ENCODE data around the gene GRIK2. TPM values are rescaled to one million over a fixed set of nuclear protein-coding genes. Genes with fewer than 3 reads are reported as not detected.
"Not testable (repeated sequence)": the region's sequence is repeated elsewhere in the genome, so short reads cannot be mapped to it uniquely, and the experiment has no call there.

The GRIK2 gene
- total RNA-seq, 1 donor from 2014 or later: 2.5 TPM

DNA sequence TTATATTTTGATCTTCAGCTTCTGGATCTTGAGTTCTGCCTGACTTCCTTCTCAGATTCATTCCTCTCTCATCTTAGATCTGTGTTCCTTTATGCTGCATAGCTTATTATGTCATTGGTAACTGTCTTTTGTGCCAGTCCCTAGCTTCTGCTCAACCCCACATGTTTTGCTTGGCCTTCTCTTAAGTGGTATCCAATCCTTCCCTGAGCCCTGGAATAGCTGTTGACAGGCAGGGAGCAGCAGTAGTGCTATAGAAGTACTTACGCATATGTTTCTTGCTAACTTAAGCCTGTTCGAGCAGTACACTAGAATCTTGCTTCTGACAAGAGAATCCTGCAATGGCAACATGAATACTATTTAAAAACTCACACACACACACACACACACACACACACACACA, 13.6 kb upstream of the GRIK2 start:
- H3K79me2 ChIP-seq (ENCODE audit: insufficient read depth, low read length): no peaks in the 10 kb centered on the region
- no peak overlapping the region for H3K27ac ChIP-seq (ENCODE audit: low read depth, low read length)
- no peak for FAIRE-seq
- no peaks in the 10 kb centered on the region for H3K4me1 ChIP-seq (ENCODE audit: insufficient read depth, low read length)
- H3K9me3 ChIP-seq (ENCODE audit: insufficient read depth, low read depth, low read length): no peaks in the 10 kb centered on the region
- H3K9ac ChIP-seq (ENCODE audit: low read length): no peak overlapping the region
- no peak overlapping the region for H2AFZ ChIP-seq (ENCODE audit: low read depth, low read length)
- no peaks in the 10 kb centered on the region for H3K27me3 Mint-ChIP-seq (ENCODE audit: low read depth, unreplicated experiment)
- no peaks in the 10 kb centered on the region for H3K4me1 Mint-ChIP-seq (ENCODE audit: low read depth, unreplicated experiment)
- H3K36me3 ChIP-seq (ENCODE audit: insufficient read depth, low read length): no peaks in the 10 kb centered on the region
- no peaks in the 10 kb centered on the region for H3K9me3 Mint-ChIP-seq (ENCODE audit: unreplicated experiment)
- H3K4me3 Mint-ChIP-seq (ENCODE audit: unreplicated experiment): no peak overlapping the region
- no peak overlapping the region for H3K27ac Mint-ChIP-seq (ENCODE audit: unreplicated experiment)
- H3K4me3 ChIP-seq (ENCODE audit: insufficient read depth, low read depth, low read length): no peak overlapping the region
- no peaks in the 10 kb centered on the region for H3K27me3 ChIP-seq (ENCODE audit: insufficient read depth, low read length)
- no peak overlapping the region for H3K4me2 ChIP-seq (ENCODE audit: low read length)
- H3K36me3 Mint-ChIP-seq (ENCODE audit: low read depth, unreplicated experiment): no peaks in the 10 kb centered on the region
- no peaks in the 10 kb centered on the region for H4K20me1 ChIP-seq (ENCODE audit: insufficient read depth, low read length)
- no peak for TF ChIP-seq EZH2 (IDR thresholded peaks at IDR 0.05; ENCODE audit: insufficient read depth, low read length)
- TF ChIP-seq, protein P1, sequence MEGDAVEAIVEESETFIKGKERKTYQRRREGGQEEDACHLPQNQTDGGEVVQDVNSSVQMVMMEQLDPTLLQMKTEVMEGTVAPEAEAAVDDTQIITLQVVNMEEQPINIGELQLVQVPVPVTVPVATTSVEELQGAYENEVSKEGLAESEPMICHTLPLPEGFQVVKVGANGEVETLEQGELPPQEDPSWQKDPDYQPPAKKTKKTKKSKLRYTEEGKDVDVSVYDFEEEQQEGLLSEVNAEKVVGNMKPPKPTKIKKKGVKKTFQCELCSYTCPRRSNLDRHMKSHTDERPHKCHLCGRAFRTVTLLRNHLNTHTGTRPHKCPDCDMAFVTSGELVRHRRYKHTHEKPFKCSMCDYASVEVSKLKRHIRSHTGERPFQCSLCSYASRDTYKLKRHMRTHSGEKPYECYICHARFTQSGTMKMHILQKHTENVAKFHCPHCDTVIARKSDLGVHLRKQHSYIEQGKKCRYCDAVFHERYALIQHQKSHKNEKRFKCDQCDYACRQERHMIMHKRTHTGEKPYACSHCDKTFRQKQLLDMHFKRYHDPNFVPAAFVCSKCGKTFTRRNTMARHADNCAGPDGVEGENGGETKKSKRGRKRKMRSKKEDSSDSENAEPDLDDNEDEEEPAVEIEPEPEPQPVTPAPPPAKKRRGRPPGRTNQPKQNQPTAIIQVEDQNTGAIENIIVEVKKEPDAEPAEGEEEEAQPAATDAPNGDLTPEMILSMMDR (IDR thresholded peaks at IDR 0.05; ENCODE audit: insufficient read depth, low read depth, low read length): no peak
- no peak for DNase-seq (ENCODE audit: low read depth)

DNA sequence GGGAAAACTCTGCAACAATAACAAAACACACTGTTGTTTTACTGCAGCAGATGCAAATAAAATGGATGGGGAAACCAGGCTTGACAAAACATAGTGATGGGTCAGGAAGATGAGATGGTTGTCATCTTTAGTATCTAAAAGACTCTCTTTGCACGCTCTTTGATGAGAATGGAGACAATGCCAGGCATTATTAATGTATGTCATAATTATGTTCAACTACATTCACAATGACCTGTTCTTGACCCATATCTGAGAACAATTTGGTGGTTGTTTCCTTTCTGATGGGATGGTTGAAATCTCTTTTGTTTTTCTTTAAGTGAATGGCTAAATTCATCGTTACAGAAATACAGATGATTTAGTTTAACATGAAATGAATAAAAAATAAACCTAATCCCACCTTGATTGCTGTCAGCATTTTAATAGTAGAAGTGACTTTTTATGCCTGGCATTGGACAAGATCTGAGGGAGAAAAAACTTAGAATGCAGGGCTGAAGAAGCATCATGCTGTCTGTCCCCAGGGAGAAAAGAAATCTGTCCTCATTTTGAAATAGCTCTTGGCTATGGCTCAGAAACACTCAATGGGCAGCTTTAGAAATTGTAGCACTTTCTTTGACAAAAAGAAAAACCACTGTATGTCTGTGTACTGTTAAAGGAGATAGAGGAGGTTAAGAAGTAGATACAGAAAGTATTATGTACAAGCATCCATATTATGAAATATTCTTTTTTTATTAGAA, 12.4 kb upstream of the GRIK2 start:
- Histone ChIP-seq H2AFZ (ENCODE audit: low read depth, low read length) (no peak overlapping the region), H3K4me3 (ENCODE audit: insufficient read depth, low read depth, low read length) (no peak overlapping the region), H3K79me2 (ENCODE audit: insufficient read depth, low read length) (no peaks in the 10 kb centered on the region), H3K4me1 (ENCODE audit: insufficient read depth, low read length) (no peaks in the 10 kb centered on the region), H3K4me2 (ENCODE audit: low read length) (no peak overlapping the region), H3K27ac (ENCODE audit: low read depth, low read length) (no peak overlapping the region), H3K9me3 (ENCODE audit: insufficient read depth, low read depth, low read length) (no peaks in the 10 kb centered on the region), H3K27me3 (ENCODE audit: insufficient read depth, low read length) (no peaks in the 10 kb centered on the region), H3K36me3 (ENCODE audit: insufficient read depth, low read length) (no peaks in the 10 kb centered on the region), H3K9ac (ENCODE audit: low read length) (no peak overlapping the region), H4K20me1 (ENCODE audit: insufficient read depth, low read length) (no peaks in the 10 kb centered on the region)
- no peak overlapping the region for H3K4me3 Mint-ChIP-seq (ENCODE audit: unreplicated experiment)
- no peak overlapping the region for H3K27ac Mint-ChIP-seq (ENCODE audit: unreplicated experiment)
- H3K4me1 Mint-ChIP-seq (ENCODE audit: low read depth, unreplicated experiment): no peaks in the 10 kb centered on the region
- no peak for DNase-seq (ENCODE audit: low read depth)
- TF ChIP-seq EZH2 (IDR thresholded peaks at IDR 0.05; ENCODE audit: insufficient read depth, low read length): no peak
- TF ChIP-seq, protein P1 (IDR thresholded peaks at IDR 0.05; ENCODE audit: insufficient read depth, low read depth, low read length): no peak
- peaks cover 3% of the 10 kb centered on the region for H3K27me3 Mint-ChIP-seq (ENCODE audit: low read depth, unreplicated experiment)
- H3K36me3 Mint-ChIP-seq (ENCODE audit: low read depth, unreplicated experiment): no peaks in the 10 kb centered on the region
- no peak for FAIRE-seq
- H3K9me3 Mint-ChIP-seq (ENCODE audit: unreplicated experiment): no peaks in the 10 kb centered on the region

DNA sequence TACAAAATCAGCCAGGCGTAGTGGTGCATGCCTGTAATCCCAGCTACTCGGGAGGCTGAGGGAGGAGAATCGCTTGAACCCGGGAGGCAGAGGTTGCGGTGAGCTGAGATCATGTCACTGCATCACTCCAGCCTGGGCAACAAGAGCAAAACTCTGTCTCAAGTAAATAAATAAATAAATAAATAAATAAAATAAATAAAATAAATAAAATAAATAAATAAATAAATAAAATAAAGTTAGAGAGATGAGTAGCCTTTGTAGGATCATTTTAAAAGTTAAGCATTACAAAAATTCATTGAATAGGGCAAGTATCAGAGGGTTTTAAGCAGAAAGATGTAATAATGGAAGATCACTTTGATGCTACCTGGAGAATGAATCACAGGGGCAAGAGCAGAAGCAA, 9.8 kb upstream of the GRIK2 start:
- H3K9me3 Mint-ChIP-seq (ENCODE audit: unreplicated experiment); DNase-seq (ENCODE audit: low read depth); H3K36me3 Mint-ChIP-seq (ENCODE audit: low read depth, unreplicated experiment): not testable (repeated sequence)

More for the DNA sequence above, 9.8 kb upstream of the GRIK2 start:
- H3K79me2 ChIP-seq (ENCODE audit: insufficient read depth, low read length); H3K27me3 ChIP-seq (ENCODE audit: insufficient read depth, low read length); H3K4me3 Mint-ChIP-seq (ENCODE audit: unreplicated experiment); H3K27me3 Mint-ChIP-seq (ENCODE audit: low read depth, unreplicated experiment); H3K36me3 ChIP-seq (ENCODE audit: insufficient read depth, low read length); H2AFZ ChIP-seq (ENCODE audit: low read depth, low read length); H3K4me1 Mint-ChIP-seq (ENCODE audit: low read depth, unreplicated experiment); H3K4me1 ChIP-seq (ENCODE audit: insufficient read depth, low read length); H4K20me1 ChIP-seq (ENCODE audit: insufficient read depth, low read length); FAIRE-seq; H3K4me2 ChIP-seq (ENCODE audit: low read length); H3K9me3 ChIP-seq (ENCODE audit: insufficient read depth, low read depth, low read length); H3K27ac Mint-ChIP-seq (ENCODE audit: unreplicated experiment); H3K9ac ChIP-seq (ENCODE audit: low read length); H3K27ac ChIP-seq (ENCODE audit: low read depth, low read length); H3K4me3 ChIP-seq (ENCODE audit: insufficient read depth, low read depth, low read length): not testable (repeated sequence)
